GM18502 (cell line): ENCODE results near the gene ADH4.
"Not testable (repeated sequence)": the region's sequence is repeated elsewhere in the genome, so short reads cannot be mapped to it uniquely, and the experiment has no call there.

Source experiments
- ATAC-seq: cut with Tn5 transposase; IDR thresholded peaks from one replicate; pipeline ENCODE4 v1.9.1; 2021; ENCODE audit warnings: mild to moderate bottlenecking; ENCODE audit not compliant: unreplicated experiment, poor library complexity

ADH4 gene

DNA sequence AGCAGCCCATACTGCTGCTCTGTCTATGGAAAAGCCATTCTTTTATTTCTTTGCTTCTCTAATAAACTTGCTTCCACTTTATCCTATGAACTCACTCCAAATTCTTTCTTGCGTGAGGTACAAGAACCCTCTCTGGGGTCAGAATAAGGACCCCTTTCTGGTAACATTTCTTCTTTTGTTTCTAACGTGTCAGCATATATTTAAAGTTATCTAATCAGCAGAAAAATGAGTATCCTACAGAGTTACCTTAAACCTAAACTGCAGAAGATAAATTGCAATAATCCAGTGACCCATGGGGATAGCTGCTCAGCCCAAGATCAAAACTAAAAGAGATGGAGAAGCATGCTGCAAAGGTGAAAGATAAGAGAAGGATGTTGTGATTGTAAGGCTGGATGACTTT, 59.5 kb downstream of the ADH4 start:
- no peak for ATAC-seq

DNA sequence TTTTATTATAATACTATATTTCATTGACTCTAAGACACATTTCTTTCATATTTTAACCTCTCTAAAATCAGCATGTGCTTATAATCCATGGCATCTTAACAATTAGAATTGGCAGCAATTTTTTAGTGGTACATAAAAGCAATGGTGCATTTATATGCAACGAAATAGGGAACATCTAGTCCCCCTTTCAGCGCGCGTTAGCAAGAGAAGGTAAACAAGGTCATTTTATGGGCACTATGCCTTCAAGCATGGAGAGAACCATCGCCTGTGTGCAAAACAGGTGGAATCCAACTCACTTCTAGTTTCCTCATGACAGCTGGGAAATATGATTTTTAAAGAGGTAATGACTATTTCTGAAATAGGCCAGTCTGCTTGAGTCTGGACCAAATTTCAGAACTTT, 61.9 kb downstream of the ADH4 start:
- ATAC-seq = no peak

DNA sequence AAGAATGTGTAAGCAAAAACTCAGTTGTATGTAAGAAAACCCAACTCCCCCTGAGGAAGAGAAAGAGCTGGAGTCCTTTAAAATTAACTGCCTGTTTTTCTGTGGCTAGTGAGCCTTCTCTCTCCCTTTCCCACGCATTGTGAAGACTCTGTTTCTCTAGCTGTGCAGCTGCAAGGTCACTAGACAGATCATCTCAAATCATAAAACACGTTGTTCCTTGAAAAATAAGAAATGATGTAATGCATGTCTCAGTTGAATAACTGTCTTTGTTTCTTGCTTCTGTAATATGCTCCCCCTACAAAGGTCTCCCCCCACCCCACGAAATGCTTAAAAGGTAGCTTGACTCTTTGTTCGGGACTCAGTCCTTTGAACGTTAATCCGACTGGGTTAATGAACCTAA, 63.2 kb downstream of the ADH4 start:
- ATAC-seq = not testable (repeated sequence)

DNA sequence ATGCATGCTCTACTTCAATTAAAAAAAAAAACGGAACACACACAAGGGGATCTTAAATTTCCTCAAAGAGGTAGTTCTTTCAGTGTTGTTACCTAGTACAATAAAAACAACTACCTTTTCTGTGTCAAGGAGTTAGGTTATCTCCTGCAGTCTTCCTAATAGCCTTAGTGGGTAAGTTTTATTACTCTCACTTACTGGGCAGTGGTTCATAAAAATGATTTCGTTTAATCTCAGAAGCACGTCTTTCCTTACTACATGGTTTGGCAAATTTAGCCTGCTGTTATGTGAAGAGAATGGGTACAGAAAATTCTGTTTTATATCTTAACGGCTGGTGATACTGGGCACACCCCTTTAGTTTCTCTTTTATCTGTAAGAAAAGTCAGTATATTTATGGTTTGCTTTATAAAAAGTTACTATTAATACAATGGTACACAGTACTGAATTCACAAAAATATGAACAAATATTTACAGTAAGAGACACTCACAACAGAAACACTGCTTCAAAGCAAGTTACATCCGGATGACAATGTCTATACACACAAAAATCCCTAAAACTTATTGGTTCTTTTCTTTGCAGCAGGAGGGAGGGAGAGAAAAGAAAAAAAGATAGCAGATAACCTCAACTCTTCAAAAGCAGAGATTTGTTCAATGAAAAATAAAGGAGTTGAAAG, 64.3 kb downstream of the ADH4 start:
- ATAC-seq = no peak

DNA sequence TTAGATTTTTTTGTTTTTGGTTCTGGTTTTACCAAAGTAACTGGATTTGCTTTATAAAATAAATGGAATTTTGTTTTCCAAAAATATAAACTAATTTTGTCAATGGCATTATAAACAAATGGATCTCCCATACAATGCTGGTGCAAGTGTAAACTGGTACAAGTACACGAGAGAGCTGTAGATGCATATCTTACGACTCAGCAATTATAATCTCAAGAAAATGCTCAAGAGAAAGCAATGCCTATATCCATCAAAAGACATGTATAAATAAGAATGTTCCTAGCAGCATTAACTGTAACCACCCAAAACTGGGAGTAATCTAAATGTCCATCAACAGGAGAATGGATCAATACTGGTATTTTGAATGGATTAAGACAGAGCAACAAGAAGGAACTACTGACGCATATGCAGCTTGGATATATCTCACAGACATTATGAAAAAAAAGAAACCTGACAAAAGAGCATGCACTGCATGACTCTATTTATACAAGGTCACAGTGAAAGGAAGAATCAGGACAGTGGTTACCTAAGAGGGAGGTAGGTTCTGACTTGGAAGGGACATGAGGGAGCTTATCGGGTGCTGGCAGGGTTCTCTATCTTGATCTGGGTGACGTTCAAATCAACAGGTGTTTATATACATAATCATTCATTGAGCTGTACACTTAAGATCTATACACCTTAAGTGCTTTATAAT, 65.0 kb downstream of the ADH4 start:
- ATAC-seq = no peak

DNA sequence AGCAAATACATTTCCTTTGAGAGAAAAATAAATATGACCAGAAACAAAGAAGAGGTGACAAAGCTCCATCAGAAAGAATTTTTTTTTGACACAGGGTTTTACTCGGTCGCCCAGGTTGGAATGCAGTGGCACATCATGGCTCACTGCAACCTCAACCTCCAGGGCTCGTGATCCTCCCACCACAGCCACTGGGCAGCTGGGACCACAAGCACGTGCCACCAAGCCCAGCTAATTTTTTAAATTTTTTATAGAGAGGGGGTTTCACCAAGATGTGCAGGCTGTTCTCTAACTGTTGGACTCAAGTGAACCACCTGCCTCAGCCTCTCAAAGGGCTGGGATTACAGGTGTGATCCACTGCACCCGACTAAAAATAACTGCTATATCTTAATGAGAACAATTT, 65.8 kb downstream of the ADH4 start:
- no peak for ATAC-seq

DNA sequence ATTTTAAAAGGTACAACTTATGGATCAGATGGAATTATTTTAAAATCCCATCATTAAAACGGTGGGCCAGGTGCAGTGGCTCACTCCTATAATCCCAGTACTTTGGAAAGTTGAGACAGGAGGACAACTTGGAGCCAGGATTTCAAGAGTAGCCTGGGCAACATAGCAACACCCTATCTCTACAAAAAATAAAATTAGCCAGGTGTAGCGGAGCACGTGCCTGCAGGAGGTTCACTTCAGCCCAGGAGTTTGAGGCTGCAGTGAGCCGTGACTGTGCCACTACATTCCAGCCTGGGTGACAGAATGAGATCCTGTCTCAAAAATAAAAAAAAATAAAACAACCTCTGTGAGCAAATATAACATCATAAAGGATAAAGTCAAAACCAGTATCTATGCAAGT, 66.9 kb downstream of the ADH4 start:
- ATAC-seq = no peak

DNA sequence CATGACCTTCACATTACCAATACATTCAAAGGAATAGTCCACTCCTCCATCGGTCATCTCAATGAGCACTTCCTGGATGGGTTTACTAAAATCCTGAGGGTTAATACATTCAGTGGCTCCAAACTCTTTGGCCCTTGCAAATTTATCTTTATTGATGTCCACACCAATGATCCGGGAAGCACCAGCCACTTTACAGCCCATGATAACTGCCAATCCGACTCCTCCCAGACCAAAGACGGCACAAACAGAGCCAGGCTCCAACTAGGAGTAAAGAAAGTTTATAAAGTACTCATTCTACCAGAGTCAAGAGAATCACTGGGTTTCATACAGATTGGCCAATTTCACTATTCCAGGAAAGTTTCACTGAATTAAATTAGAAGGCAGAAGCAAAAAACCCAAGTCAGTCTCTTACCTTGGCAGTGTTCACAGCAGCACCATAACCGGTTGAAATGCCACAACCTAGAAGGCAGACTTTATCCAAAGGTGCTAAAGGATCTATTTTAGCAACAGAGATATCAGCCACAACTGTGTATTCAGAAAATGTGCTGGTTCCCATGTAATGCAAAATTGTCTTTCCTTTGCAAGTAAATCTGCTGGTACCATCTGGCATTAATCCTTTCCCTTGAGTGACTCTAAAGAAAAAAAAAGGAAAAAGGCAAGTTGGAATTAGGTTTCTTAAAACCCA, 67.7 kb downstream of the ADH4 start:
- no peak for ATAC-seq

DNA sequence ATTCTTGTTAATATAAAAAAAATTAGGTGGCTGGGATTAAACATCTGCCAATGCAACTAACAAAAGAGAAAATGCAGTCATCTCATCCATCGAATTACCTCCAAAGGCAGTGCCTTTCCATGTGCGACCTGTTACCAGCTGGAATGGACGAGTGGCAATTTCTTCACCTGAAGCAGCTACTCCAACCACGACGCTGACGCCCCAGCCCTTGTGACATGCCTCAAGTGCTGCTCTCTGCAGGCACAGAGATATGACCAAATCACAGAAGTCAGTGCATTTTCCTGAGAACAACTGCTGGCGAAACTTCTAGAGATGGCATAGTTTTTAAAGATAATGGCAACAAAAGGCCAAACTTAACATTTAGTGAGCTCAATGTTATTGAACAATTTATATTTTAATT, 69.3 kb downstream of the ADH4 start:
- ATAC-seq = no peak
